IMR-90 (cell line): ENCODE results near the gene PRR20D. TPM values are rescaled to one million over a fixed set of nuclear protein-coding genes. Genes with fewer than 3 reads are reported as not detected.

ENCODE experiments used
- ATAC-seq: fragments of 200-7000 bp; cut with Tn5 transposase; 2 replicates; pipeline ENCODE4 v1.9.1; 2020; ENCODE audit warnings: low read depth, mild to moderate bottlenecking, moderate library complexity
- BruUV-seq: library from RNA; stranded (reverse); fragments of 400-500 nt; replicated peaks from 2 replicates; lab custom pipeline; 2021; lab: Mats Ljungman, UMichigan
- CTCF ChIA-PET: fragments of 300-600 bp; formaldehyde crosslinking; extraction: SDS; loops from one replicate; lab custom pipeline; 2021; ENCODE audit warnings: antibody characterized with exemption; lab: Yijun Ruan, JAX
- POLR2A ChIA-PET: fragments of 300-600 bp; sonication (Branson Sonifier 250); formaldehyde crosslinking; loops from one replicate; lab custom pipeline; 2022; ENCODE audit warnings: antibody characterized with exemption; ENCODE audit not compliant: unreplicated experiment; lab: Charles Lee
- DNase-seq: peaks from one replicate; pipeline ENCODE4 v3.0.0; 2013
- H2AFZ ChIP-seq: replicated peaks from 2 replicates; pipeline ENCODE3; 2013; ENCODE audit warnings: low read length, mild to moderate bottlenecking; ENCODE audit not compliant: poor library complexity
- H2AK5ac ChIP-seq: 2 replicates; pipeline ENCODE4 v1.6.1; 2013; ENCODE audit warnings: low read depth, low read length, inconsistent platforms
- H2AK9ac ChIP-seq: replicated peaks from 2 replicates; pipeline ENCODE3; 2013; ENCODE audit warnings: mild to moderate bottlenecking, low read depth, low read length, moderate library complexity; ENCODE audit not compliant: poor library complexity
- H2BK120ac ChIP-seq: 2 replicates; pipeline ENCODE4 v1.6.1; 2013; ENCODE audit warnings: low read depth, low read length, inconsistent platforms
- H2BK15ac ChIP-seq: 3 replicates; pipeline ENCODE4 v1.6.1; 2013; ENCODE audit warnings: low read depth, low read length, inconsistent platforms
- H2BK20ac ChIP-seq: 2 replicates; pipeline ENCODE4 v1.6.1; 2013; ENCODE audit warnings: low read depth, mild to moderate bottlenecking, inconsistent platforms, low read length, moderate library complexity
- H2BK5ac ChIP-seq: 2 replicates; pipeline ENCODE4 v1.6.1; 2013; ENCODE audit warnings: mild to moderate bottlenecking, low read depth, low read length, inconsistent platforms; ENCODE audit not compliant: poor library complexity, severe bottlenecking
- H3K14ac ChIP-seq: replicated peaks from 2 replicates; pipeline ENCODE4 v1.6.1; 2013; ENCODE audit warnings: low read depth, low read length, inconsistent platforms
- H3K18ac ChIP-seq: 2 replicates; pipeline ENCODE4 v1.6.1; 2013; ENCODE audit warnings: low read depth, low read length, control low read depth
- H3K23ac ChIP-seq: 2 replicates; pipeline ENCODE4 v1.6.1; 2013; ENCODE audit warnings: low read depth, low read length, inconsistent platforms
- H3K27ac ChIP-seq: 2 replicates; pipeline ENCODE4 v1.5.1; 2013; ENCODE audit warnings: mild to moderate bottlenecking, control low read depth, low read length; ENCODE audit not compliant: insufficient read depth
- H3K27me3 ChIP-seq: 2 replicates; pipeline ENCODE4 v1.6.1; 2013; ENCODE audit warnings: low read length; ENCODE audit not compliant: control insufficient read depth, insufficient read depth
- H3K36me3 ChIP-seq: 2 replicates; pipeline ENCODE4 v1.6.1; 2013; ENCODE audit warnings: low read length, mixed read lengths; ENCODE audit not compliant: control insufficient read depth, insufficient read depth
- H3K4ac ChIP-seq: 2 replicates; pipeline ENCODE4 v1.6.1; 2013; ENCODE audit warnings: low read depth, low read length, inconsistent platforms
- H3K4me1 ChIP-seq: 2 replicates; pipeline ENCODE4 v1.6.1; 2013; ENCODE audit warnings: low read length, mixed read lengths; ENCODE audit not compliant: control insufficient read depth, insufficient read depth
- H3K4me2 ChIP-seq: 2 replicates; pipeline ENCODE4 v1.6.1; 2013; ENCODE audit warnings: low read depth, mild to moderate bottlenecking, control low read depth, low read length, moderate library complexity
- H3K4me3 ChIP-seq: 2 replicates; pipeline ENCODE4 v1.5.1; 2013; ENCODE audit warnings: low read depth, mild to moderate bottlenecking, control low read depth, low read length, moderate library complexity; ENCODE audit not compliant: insufficient read depth
- H3K56ac ChIP-seq: 2 replicates; pipeline ENCODE4 v1.6.1; 2013; ENCODE audit warnings: low read length, inconsistent platforms; ENCODE audit not compliant: insufficient read depth; ENCODE audit errors: extremely low read depth
- H3K79me1 ChIP-seq, 2 experiments: 2 replicates each; pipeline ENCODE4 v1.6.1; 2013; ENCODE audit warnings: low read length in 2 of 2, inconsistent platforms in 1 of 2, low read depth in 1 of 2
- H3K9ac ChIP-seq: 2 replicates; pipeline ENCODE4 v1.6.1; 2013; ENCODE audit warnings: low read depth, low read length, control low read depth
- H3K9me1 ChIP-seq: 2 replicates; pipeline ENCODE4 v1.6.1; 2013; ENCODE audit warnings: low read length, inconsistent platforms; ENCODE audit not compliant: insufficient read depth
- H3K9me3 ChIP-seq: 2 replicates; pipeline ENCODE4 v1.6.1; 2013; ENCODE audit warnings: low read length; ENCODE audit not compliant: control insufficient read depth, insufficient read depth
- H4K20me1 ChIP-seq: 2 replicates; pipeline ENCODE4 v1.6.1; 2013; ENCODE audit warnings: low read length, inconsistent platforms; ENCODE audit not compliant: insufficient read depth
- H4K5ac ChIP-seq: 2 replicates; pipeline ENCODE4 v1.6.1; 2013; ENCODE audit warnings: mild to moderate bottlenecking, low read depth, low read length, control low read depth
- H4K8ac ChIP-seq, 2 experiments: 2 replicates each; pipeline ENCODE4 v1.6.1; 2013; ENCODE audit warnings: low read depth in 2 of 2, low read length in 2 of 2, control low read depth in 1 of 2, inconsistent platforms in 1 of 2
- H4K91ac ChIP-seq: 2 replicates; pipeline ENCODE4 v1.6.1; 2013; ENCODE audit warnings: low read depth, low read length, inconsistent platforms; ENCODE audit not compliant: insufficient read depth
- POLR2A ChIP-seq: IDR thresholded peaks from 2 replicates; pipeline ENCODE4 v1.6.1; 2012; ENCODE audit warnings: mild to moderate bottlenecking, low read depth, low read length
- RAD21 ChIP-seq: IDR thresholded peaks from 2 replicates; pipeline ENCODE4 v1.6.1; 2012; ENCODE audit warnings: low read length, improper control_type of control experiment
- RFX5 ChIP-seq: IDR thresholded peaks from 2 replicates; pipeline ENCODE4 v1.8.0; 2012; ENCODE audit warnings: low read depth, mild to moderate bottlenecking, low read length, moderate library complexity
- WGBS, 2 experiments: methylation state at CpG; one replicate each; pipeline versions ENCODE4 v1.1.5 to v1.1.7; 2013; ENCODE audit warnings: missing lambda C conversion rate in 2 of 2; ENCODE audit not compliant: insufficient read length in 1 of 2; ENCODE audit errors: extremely low coverage in 2 of 2; 5-methylcytosine and 5-hydroxymethylcytosine counted together
- dilution Hi-C: fragments of 300-500 bp; cut with HindIII; formaldehyde crosslinking; loops from one replicate; pipeline ENCODE4 v1.14.3; 2018; ENCODE audit warnings: low sequenced_read_pairs; ENCODE audit not compliant: unreplicated experiment
- in situ Hi-C: fragments of 300-500 bp; cut with MboI; formaldehyde crosslinking; loops from 3 replicates; pipeline ENCODE4 v1.14.3; 2019; ENCODE audit warnings: low sequenced_read_pairs, inconsistent platforms, mixed read lengths
- intact Hi-C: fragments of 100-400 bp; cut with micrococcal nuclease; formaldehyde crosslinking; loops from 2 replicates; pipeline ENCODE4 v1.10.0; 2022
- polyA plus RNA-seq, 3 experiments: library from polyadenylated mRNA; depleted of rRNA; stranded (reverse); fragments of >200 nt; gene quantifications; 2 replicates each; pipeline ENCODE4 v1.2.3, GENCODE V29; 2012; ENCODE audit warnings: low replicate concordance in 1 of 3
- total RNA-seq: library from RNA; depleted of rRNA; stranded (reverse); fragments of >200 nt; gene quantifications from 2 replicates; pipeline ENCODE4 v1.2.3, GENCODE V29; 2012
- TF ChIP-seq, protein P1 (sequence below): fragments of 150-350 bp; IDR thresholded peaks from 2 replicates; pipeline ENCODE4 v1.6.1; 2017; ENCODE audit warnings: mild to moderate bottlenecking, antibody characterized with exemption, low read length, low read depth

PRR20D gene
- total and polyA plus RNA-seq, 2 of the 4 experiments (the other 2 are of a cell fraction) = not detected

GRCh38 chr13:57123681-57124080 is 36.8 kb upstream of the PRR20D start:
- no peaks in the 10 kb centered on the region for H3K9me1 ChIP-seq
- H2BK20ac ChIP-seq = no peak overlapping the region
- H3K79me1 ChIP-seq = no peaks in the 10 kb centered on the region
- no peak overlapping the region for H3K56ac ChIP-seq
- ChIA-PET POLR2A (no interaction called here), CTCF (no interaction called here)
- WGBS, 2 experiments = no CpG with 5 or more reads among the region's 1 CpG
- H2AK9ac ChIP-seq = no peak overlapping the region
- H3K27me3 ChIP-seq = no peaks in the 10 kb centered on the region
- no peak overlapping the region for H4K91ac ChIP-seq
- H3K4me1 ChIP-seq = no peaks in the 10 kb centered on the region
- no peak overlapping the region for H4K8ac ChIP-seq
- no peak overlapping the region for H3K27ac ChIP-seq
- BruUV-seq = no TSS peak
- in situ Hi-C loops = no loop called here
- H3K9me3 ChIP-seq = peaks cover 8% of the 10 kb centered on the region
- H3K4me3 ChIP-seq = no peak overlapping the region
- H3K23ac ChIP-seq = no peak overlapping the region
- no peak overlapping the region for H3K9ac ChIP-seq
- no peak overlapping the region for H3K4ac ChIP-seq
- H2AFZ ChIP-seq = no peak overlapping the region
- H3K36me3 ChIP-seq = no peaks in the 10 kb centered on the region
- no peaks in the 10 kb centered on the region for H4K20me1 ChIP-seq
- H4K5ac ChIP-seq = no peak overlapping the region
- H2BK15ac ChIP-seq = no peak overlapping the region
- H2AK5ac ChIP-seq = no peak overlapping the region
- no peak overlapping the region for H3K4me2 ChIP-seq
- intact Hi-C loops = no loop called here
- no peak overlapping the region for H3K18ac ChIP-seq
- H2BK5ac ChIP-seq = no peak overlapping the region
- DNase-seq = no peak
- H3K14ac ChIP-seq = no peak overlapping the region
- H2BK120ac ChIP-seq = no peak overlapping the region
- no peak for ATAC-seq
- no peak for TF ChIP-seq POLR2A
- TF ChIP-seq, protein P1, sequence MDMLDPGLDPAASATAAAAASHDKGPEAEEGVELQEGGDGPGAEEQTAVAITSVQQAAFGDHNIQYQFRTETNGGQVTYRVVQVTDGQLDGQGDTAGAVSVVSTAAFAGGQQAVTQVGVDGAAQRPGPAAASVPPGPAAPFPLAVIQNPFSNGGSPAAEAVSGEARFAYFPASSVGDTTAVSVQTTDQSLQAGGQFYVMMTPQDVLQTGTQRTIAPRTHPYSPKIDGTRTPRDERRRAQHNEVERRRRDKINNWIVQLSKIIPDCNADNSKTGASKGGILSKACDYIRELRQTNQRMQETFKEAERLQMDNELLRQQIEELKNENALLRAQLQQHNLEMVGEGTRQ = no peak
- TF ChIP-seq RFX5 = no peak
- no peak for TF ChIP-seq RAD21
- dilution Hi-C loops = no loop called here
